ENCODE measurements around the gene ANKS1A. TPM values are rescaled to one million over a fixed set of nuclear protein-coding genes. Genes with fewer than 3 reads are reported as not detected.

ANKS1A gene
- total RNA-seq, result 9.9 and 14.2 TPM in 2 replicates

GRCh38 chr6:34888874-34889555 is at the start of gene ANKS1A:
Gene ANKS1A, plus strand, starts transcription at chr6:34889255. Its CDS starts 148 bp downstream, at chr6:34889403.

GRCh38 chr6:34887753-34888513 is 1.1 kb upstream of the ANKS1A start, which contains the start of gene TAF11:
Gene TAF11, minus strand, starts transcription at chr6:34888042. Its CDS starts 85 bp downstream, at chr6:34887957.

Other genes with a start within 250 kb of the ANKS1A start
- gene ILRUN, start 192.5 kb upstream of the ANKS1A start, total RNA-seq, result 25.9 and 31.1 TPM in 2 replicates
- gene SNRPC, start 131.8 kb upstream of the ANKS1A start, total RNA-seq, result 111 and 185 TPM in 2 replicates
- gene BLTP3A, start 97.2 kb upstream of the ANKS1A start, total RNA-seq, result 10.3 and 14.2 TPM in 2 replicates
- gene TAF11, start 1.2 kb upstream of the ANKS1A start, total RNA-seq, result 16.5 and 20.4 TPM in 2 replicates